Activated CD8-positive, alpha-beta memory T cell treated with anti-CD3 and anti-CD28 coated beads for 4 hours (primary cell): ENCODE results near the gene PPFIA4.

Source experiments
- DNase-seq, 2 donors: peaks; one replicate each; pipeline ENCODE4 v3.0.0-alpha.2; 2020; ENCODE audit warnings: low read depth in 2 of 2

Gene PPFIA4

GRCh38 chr1:203082571-203083462, 56.5 kb downstream of the PPFIA4 start:
- no peak for DNase-seq

- DNase-seq = no peak
Observed at GRCh38 chr1:203083463-203083921, 57.2 kb downstream of the PPFIA4 start.

- no peak for DNase-seq
Observed at GRCh38 chr1:203084588-203085527, 58.6 kb downstream of the PPFIA4 start.

DNA sequence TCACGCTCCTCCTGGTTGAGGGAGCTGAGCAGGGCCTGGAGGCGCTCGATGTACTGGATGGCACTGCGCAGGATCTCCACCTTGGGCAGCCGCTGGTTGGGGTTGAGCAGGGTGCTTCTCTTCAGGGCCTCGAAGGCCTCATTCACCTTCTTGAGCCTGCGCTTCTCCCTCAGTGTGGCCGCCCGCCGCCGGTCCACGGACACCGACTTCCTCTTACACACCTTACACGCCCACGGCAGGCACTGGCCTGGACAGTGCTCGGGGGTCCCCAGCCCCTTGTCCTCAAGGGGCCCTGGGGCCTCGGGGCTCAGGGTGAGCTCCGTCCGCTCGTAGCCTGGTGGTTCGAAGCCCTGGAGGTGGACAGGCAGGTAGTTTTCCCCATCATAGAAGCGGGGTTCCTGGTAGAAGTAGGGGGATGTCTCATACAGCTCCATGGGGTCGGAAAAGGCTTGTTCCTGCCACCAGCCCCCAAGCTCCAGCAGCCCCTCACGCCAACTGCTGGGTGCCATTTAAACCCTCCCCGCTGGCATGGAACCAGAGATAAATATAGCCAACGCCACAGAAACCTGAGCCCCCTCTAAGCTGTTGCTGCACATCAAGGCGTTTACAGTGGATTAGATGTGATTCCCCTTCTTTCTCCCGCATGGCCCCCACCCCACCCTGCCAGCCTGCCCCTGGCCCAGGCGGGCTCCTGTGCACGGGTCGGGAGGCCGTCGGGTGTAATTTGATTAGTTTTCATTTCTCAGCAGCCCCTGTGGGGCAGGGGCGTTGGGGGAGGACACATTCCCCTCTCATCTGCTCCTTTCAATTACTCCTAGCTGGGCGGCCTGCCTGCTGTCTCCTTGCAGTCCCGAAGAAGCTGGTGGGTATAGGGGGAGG, 59.5 kb downstream of the PPFIA4 start, which contains the start of gene MYOG:
Gene MYOG (minus strand): TSS at position 485 of the 879 bp plus-strand sequence. CDS start 51 bp downstream, at position 434.
- no peak for DNase-seq

DNA sequence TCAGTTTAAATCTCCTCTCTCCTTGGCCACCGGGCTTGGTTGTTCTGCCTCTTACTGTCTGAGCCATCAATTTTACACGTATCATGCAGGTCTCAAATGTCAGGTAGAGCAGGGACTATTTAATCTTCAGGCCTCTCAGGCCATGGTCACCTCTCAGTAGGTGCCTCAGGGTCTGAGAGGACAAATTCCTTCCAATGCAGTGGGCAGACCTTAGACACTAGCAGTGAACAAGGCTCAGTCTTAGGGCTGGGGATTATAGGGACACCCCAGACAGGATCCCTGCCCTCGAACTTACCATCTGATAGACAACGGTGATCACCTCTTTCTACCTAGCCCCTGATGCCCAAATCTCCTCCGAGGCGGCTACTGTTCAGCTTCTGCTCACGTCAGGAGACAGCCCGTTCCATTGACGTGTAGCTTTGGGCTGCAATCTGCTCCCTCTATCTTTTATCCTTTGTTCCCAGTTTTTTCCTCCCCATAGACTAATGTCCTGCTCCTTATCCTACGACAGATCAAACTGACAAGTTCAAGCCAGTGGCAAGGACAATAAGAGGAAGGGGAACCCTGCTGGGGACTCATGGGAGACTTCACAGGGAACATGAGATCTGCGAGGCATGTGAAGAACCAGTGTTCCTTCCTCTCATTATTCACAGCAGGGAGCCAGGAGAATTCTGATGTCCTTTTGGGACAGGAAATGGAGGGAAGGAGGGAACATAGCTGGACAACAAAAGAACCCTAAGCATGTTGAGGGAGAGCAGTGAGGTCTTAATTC, 60.9 kb downstream of the PPFIA4 start:
- DNase-seq = no peak

DNA sequence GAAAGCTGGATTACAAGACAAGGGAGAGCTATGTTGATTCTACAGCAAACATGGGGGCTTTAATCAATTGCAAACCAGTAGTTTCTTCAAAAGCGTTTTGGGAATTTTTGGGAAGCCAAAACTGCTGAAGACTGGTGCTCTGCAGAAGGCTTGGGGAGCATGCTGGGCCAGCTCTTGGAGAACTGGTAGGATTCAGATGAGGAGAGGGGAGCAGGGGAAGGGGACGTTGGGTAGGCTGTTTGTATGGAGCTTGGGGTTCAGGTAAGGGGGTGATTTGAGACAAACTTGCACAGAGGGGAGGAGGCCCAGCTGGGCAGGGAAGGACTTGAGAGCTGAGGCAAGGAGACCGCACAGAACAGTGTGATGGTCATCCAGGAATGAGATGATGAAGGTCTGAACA, 62.1 kb downstream of the PPFIA4 start:
- DNase-seq = no peak

DNA sequence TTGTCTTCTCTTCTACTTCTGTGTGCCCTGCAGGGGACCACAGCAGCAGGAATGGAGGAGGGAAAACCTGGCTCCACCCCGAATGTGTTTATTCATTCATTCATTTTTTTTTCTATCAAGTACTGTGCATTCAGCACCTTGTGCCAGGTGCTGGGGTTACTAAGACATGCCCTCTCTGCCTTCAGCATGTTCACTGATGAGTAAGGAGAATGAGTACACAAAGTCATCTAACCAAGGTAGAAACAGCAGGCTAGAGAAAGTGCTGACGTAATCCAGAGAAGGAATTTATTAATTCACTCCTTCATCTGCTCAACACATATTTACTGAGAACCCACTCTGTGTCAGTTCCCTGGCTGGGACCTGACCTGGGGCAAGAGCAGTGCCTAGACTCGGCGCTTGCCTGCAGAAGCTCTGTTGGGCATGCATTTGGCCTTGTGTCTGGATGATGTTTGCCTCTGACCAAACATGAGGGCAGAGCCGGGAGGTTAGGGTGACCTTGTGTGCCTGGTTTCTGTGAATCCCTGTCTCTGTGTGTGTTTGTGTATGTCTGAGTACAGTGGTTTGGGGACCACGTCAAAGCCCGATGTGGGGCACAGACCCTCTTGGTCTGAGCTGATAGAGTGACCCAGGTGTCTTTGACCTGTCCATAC, 62.8 kb downstream of the PPFIA4 start:
- DNase-seq = no peak

DNA sequence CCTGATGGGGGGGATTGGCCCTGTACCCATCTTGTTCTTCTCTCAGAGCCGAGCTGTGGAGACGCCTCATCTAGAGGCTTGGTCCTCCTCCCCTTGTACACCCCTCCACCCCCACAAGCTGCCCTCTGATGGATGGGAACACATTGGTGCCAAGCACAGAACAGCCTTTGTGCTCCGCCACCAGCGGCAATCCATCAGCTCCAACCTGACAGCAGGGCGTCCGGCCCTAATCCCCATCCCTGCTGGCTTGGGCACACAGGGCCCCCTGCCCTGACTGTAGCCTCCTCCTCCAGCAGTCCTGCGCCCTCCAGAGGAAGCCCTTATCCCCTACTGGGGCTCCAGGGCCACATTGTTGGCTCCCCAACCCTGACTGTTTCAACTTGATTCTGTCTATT, 63.4 kb downstream of the PPFIA4 start:
- no peak for DNase-seq

DNA sequence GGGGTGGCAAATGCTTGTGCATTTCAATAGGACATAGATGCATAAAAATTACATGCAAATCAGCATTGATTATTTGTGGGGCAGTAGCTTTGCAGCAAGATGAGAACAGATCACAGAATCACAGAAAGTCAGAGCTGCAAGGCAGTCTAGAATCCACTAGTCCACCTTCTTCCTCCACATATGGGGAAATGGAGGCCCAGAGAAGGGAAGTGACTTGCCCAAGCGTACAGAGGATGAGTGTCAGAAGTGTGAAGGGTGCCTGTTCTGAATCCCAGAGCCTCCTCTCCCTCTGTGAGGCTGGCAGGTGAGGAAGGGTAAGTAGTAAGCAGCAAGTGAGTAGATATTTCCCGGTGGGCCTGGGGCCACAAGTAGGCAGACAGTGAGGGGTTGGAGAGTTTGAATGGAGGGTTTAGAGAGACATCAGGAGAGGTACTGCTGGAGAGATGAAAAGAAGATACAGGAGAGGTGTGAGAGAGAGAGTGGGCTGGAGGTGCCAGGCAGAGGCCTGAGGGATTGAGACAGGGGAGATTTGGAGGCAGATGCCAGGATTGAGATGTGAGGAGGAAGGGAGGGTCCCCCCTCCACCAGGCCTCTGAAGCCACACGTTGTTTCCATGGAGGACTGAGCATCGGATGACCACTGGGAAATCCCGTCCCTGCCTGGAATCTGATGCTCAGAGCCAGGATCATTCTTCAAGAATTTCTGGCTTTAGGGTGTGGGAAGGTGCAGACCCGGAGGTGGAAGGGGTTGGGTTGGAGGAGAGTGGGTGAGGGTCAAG, 64.3 kb downstream of the PPFIA4 start:
- DNase-seq = no peak

GRCh38 chr1:203091199-203091477, 64.8 kb downstream of the PPFIA4 start:
- no peak for DNase-seq

- DNase-seq = no peak
Observed at GRCh38 chr1:203091761-203092330, 65.6 kb downstream of the PPFIA4 start.

DNA sequence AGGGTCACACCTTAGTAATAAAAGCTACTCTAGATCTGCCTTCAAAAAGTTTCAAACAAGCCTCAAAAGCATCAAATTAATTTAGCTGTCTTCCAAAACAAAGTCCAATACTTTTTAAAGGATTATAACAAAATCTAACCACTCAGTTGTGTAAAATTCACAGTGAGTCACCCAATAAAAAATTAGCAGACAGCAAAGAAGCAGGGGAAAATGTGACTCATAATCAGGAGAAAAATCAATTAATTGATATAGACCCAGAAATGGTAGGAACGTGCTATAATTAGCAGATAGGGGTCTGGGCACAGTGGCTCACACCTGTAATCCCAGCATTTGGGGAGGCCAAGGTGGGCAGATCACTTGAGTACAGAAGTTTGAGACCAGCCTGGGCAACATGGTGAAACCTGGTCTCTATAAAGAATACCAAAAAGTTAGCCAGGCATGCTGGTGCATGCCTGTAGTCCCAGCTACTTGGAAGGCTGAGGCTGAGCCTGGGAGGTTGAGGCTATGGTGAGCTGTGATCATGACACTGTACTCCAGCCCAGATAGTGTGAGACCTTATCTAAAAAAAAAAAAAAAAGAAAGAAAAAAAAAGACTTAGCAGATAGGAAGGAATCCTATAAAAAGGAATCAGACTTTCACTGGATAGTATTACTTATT, 67.6 kb downstream of the PPFIA4 start:
- no peak for DNase-seq

DNA sequence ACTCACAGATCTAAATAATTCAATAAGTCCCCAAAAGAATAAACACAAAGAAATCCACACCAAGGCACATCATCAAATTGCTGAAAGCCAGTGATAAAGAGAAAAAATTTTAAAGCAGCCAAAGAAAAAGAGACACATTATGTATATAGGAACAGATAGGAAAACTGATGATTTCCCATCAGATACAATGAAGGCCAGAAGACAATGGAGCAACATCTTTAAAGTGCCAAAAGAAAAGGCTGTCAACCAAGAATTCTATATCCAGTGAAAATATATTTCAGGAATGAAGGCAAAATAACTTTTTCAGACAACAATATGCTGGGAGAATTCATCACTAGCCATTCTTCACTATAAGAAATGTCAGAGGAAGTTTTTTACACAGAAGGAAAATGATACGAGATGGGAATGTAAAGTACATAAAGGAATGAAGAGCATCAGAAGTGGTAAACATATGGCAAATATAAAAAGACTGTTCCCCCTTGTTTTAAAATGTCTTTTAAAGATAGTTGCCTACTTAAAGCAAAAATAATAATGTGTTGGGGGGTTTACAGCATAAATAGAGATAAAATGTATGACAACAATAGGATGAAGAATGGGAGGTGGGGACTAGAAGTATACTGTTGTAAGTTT, 68.9 kb downstream of the PPFIA4 start:
- DNase-seq = no peak

DNA sequence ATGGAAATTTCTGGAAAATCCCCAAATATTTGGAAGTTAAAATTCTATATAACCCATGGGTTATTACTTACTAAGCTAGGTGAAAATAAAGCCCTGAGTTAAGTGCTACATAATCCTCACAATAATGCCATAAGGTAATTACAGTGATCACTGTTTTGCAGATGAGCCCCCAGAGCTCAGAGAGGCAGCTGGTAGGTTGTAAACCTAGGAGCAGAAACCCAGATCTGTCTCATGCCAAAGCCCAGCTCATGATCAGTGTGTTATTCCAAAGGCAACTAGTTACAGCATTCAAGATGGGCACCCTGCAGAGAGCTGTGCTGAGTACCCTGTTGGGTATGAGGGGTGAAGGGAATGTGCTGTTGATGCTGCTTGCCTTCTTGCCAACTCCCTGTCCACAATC, 70.3 kb downstream of the PPFIA4 start:
- no peak for DNase-seq

- DNase-seq = no peak
Observed at GRCh38 chr1:203097001-203097400, 70.7 kb downstream of the PPFIA4 start.

DNA sequence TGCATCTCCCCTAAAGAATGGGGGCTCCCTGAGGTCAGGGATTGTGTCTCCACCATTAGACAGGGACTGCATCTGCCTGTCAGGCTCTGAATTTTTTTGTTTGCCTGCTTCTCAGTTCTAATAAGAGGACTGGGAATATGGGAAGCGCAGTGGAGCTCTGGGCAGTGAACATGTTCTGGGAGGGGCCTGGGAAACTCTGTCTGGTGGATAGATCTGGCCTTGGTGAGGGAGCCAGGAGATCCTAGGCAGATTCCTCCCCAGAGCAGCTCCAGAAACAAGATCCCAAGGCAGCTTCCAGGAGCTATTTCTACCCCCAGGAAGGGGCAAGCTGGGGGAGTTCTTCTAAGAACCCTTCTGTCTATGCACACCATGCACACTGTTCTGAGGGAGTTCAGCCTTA, 72.2 kb downstream of the PPFIA4 start:
- DNase-seq = no peak

GRCh38 chr1:203098914-203099520, 72.7 kb downstream of the PPFIA4 start:
- DNase-seq = no peak
